LNCaP clone FGC (cell line): Measurements from ENCODE around the gene RPLP2.

Experiments used
- DNase-seq: peaks from one replicate; pipeline ENCODE4 v3.0.0-alpha.2; 2011; ENCODE audit warnings: low read depth
- H3K4me3 ChIP-seq: 2 replicates; pipeline ENCODE4 v1.5.1; 2011; ENCODE audit warnings: mild to moderate bottlenecking, low read depth, low read length, control low read depth
- TF ChIP-seq, protein P1 (sequence below): IDR thresholded peaks from 2 replicates; pipeline ENCODE4 v1.5.1; 2012; ENCODE audit warnings: mild to moderate bottlenecking; ENCODE audit not compliant: control insufficient read depth, insufficient read depth; ENCODE audit errors: extremely low read depth

RPLP2 gene

GRCh38 chr11:811446-812245 lies 1.9 kb downstream of the RPLP2 start:
- TF ChIP-seq, protein P1, sequence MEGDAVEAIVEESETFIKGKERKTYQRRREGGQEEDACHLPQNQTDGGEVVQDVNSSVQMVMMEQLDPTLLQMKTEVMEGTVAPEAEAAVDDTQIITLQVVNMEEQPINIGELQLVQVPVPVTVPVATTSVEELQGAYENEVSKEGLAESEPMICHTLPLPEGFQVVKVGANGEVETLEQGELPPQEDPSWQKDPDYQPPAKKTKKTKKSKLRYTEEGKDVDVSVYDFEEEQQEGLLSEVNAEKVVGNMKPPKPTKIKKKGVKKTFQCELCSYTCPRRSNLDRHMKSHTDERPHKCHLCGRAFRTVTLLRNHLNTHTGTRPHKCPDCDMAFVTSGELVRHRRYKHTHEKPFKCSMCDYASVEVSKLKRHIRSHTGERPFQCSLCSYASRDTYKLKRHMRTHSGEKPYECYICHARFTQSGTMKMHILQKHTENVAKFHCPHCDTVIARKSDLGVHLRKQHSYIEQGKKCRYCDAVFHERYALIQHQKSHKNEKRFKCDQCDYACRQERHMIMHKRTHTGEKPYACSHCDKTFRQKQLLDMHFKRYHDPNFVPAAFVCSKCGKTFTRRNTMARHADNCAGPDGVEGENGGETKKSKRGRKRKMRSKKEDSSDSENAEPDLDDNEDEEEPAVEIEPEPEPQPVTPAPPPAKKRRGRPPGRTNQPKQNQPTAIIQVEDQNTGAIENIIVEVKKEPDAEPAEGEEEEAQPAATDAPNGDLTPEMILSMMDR, result no peak
- peak overlapping the region; percentile 95 for H3K4me3 ChIP-seq
- no peak for DNase-seq

GRCh38 chr11:812390-812789 lies 2.6 kb downstream of the RPLP2 start:
- TF ChIP-seq, protein P1, result no peak
- no peak overlapping the region for H3K4me3 ChIP-seq
- no peak for DNase-seq

GRCh38 chr11:813072-813455 lies 3.3 kb downstream of the RPLP2 start:
- H3K4me3 ChIP-seq, result no peak overlapping the region
- TF ChIP-seq, protein P1, result no peak
- no peak for DNase-seq

- no peak for DNase-seq
- no peak overlapping the region for H3K4me3 ChIP-seq
- TF ChIP-seq, protein P1, result no peak
Measured at GRCh38 chr11:813456-814096, 3.8 kb downstream of the RPLP2 start.

DNA sequence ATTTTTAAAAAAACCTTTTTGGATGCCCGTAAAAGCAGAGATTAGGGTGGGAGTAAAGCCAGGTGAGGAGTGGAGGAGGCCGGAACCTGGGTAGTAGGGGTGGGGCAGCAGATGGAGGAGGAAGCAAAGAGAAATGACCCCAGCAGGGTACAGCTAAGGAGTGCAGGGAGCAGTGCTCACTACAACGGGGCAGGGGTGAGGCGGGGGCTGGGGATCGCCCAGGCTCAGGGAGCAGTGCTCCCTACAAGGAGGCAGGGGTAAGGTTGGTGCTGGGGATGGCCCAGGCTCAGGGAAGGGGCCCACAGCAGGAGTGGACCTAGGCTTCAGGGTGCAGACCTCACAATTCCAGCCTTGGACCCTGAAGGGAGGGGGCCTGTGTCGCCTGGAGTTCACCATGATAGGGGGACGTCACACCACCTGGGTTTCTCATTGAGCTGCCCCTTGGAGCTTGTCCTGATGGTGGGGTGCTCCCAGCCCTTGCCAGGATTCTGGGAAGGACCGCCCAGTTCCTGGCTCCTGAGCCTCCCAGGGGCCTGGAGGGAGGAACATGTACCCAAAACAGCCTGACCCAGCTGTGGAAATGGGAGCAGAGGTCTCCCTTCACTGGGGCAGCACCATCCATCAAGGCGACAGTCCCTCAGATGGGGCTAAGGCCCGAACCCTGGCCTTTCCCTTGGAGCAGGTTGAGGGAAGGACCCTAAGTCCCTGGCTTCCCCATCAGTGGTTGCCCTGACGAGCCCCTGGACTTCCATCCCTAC lies 6.1 kb downstream of the RPLP2 start:
- no peak overlapping the region for H3K4me3 ChIP-seq
- TF ChIP-seq, protein P1, result no peak
- no peak for DNase-seq

- DNase-seq, result no peak
- TF ChIP-seq, protein P1, result no peak
- H3K4me3 ChIP-seq, result no peak overlapping the region
Measured at GRCh38 chr11:816433-816779, 6.6 kb downstream of the RPLP2 start.
